OCI-LY3 (cell line): ENCODE data around the gene RPH3AL.

Experiments
- EZH2phosphoT487 ChIP-seq: fragments of 200-600 bp; shearing (Covaris generic); IDR thresholded peaks from 2 replicates; pipeline ENCODE4 v1.6.1; 2018; ENCODE audit warnings: antibody characterized with exemption, mixed run types, low read depth
- TF ChIP-seq, protein P1 (sequence below): fragments of 200-600, 300-600 bp; sonication (generic); IDR thresholded peaks from 2 replicates; pipeline ENCODE4 v1.5.1; 2014; ENCODE audit warnings: antibody characterized with exemption, low read length, low read depth

GRCh38 chr17:323721-324571, 28.7 kb downstream of the RPH3AL start:
- TF ChIP-seq, protein P1, sequence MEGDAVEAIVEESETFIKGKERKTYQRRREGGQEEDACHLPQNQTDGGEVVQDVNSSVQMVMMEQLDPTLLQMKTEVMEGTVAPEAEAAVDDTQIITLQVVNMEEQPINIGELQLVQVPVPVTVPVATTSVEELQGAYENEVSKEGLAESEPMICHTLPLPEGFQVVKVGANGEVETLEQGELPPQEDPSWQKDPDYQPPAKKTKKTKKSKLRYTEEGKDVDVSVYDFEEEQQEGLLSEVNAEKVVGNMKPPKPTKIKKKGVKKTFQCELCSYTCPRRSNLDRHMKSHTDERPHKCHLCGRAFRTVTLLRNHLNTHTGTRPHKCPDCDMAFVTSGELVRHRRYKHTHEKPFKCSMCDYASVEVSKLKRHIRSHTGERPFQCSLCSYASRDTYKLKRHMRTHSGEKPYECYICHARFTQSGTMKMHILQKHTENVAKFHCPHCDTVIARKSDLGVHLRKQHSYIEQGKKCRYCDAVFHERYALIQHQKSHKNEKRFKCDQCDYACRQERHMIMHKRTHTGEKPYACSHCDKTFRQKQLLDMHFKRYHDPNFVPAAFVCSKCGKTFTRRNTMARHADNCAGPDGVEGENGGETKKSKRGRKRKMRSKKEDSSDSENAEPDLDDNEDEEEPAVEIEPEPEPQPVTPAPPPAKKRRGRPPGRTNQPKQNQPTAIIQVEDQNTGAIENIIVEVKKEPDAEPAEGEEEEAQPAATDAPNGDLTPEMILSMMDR = no peak
- TF ChIP-seq EZH2phosphoT487 = no peak
